Measurements from ENCODE around the gene GLIS1. TPM values are rescaled to one million over a fixed set of nuclear protein-coding genes. Genes with fewer than 3 reads are reported as not detected.

The GLIS1 gene
- total and polyA plus RNA-seq, 2 of the 8 experiments (the other 6 are each of a cell fraction or from before 2014, with no cell fraction given): 0.15 to 0.22 TPM

GRCh38 chr1:53705446-53706096 is 33.4 kb downstream of the GLIS1 start:
- no peak for DNase-seq (ENCODE audit: low read depth in 1 of 2, low spot score in 2 of 2)
- Histone ChIP-seq H2BK15ac (ENCODE audit: low read length) (no peak overlapping the region; the same call in 1 of the 2 replicates), H4K20me1 (replicated peaks in 1 of 2; ENCODE audit: control insufficient read depth in 1 of 2, insufficient read depth in 2 of 2, low read length in 2 of 2) (no peaks in the 10 kb centered on the region)
- no peak for TF ChIP-seq ATF3 (IDR thresholded peaks at IDR 0.05; ENCODE audit: insufficient read depth, low read depth, low read length)
- no peak for TF ChIP-seq GABPA (IDR thresholded peaks at IDR 0.05; ENCODE audit: borderline replicate concordance, insufficient read depth, low read length)
- TF ChIP-seq SIX5 (IDR thresholded peaks at IDR 0.05; ENCODE audit: low read depth, low read length): no peak
- TF ChIP-seq TCF12 (IDR thresholded peaks at IDR 0.05; ENCODE audit: low read depth, low read length): peak; percentile 64; the same call in 1 of the 2 replicates
- TF ChIP-seq E2F6 (IDR thresholded peaks at IDR 0.05): 0 out of 2 replicates have a peak, but pooled peaks have one; percentile 1
- TF ChIP-seq ASH2L (IDR thresholded peaks at IDR 0.05; ENCODE audit: low read length): no peak
- TF ChIP-seq CHD1 (IDR thresholded peaks at IDR 0.05; ENCODE audit: low read depth, low read length): no peak
- no peak for TF ChIP-seq BACH1 (IDR thresholded peaks at IDR 0.05; ENCODE audit: low read length)

More at GRCh38 chr1:53705446-53706096, 33.4 kb downstream of the GLIS1 start:
- Histone ChIP-seq H3K4me3 (ENCODE audit: extremely low read depth in 1 of 4, insufficient read depth in 2 of 4, low read depth in 3 of 4, low read length in 4 of 4) (peak overlapping the region in 2 of 4 experiments; percentile 10 to 26; a peak in 4 of 8 replicates), H4K5ac (ENCODE audit: insufficient read length, low read depth, low read length) (peak overlapping the region; percentile 41), H3K18ac (ENCODE audit: extremely low read depth, low read length) (peak overlapping the region; percentile 63; the same call in 1 of the 2 replicates), H3K4me2 (ENCODE audit: insufficient read depth in 1 of 2, low read depth in 2 of 2, low read length in 2 of 2) (peak overlapping the region; percentile 60 to 86), H3K56ac (replicated peaks; ENCODE audit: insufficient read length, low read depth, low read length) (no peak overlapping the region), H3K4ac (replicated peaks; ENCODE audit: insufficient read length, low read depth, low read length) (no peak overlapping the region), H3K27me3 (replicated peaks in 1 of 4; ENCODE audit: control insufficient read depth in 3 of 4, extremely low read depth in 1 of 4, insufficient read depth in 3 of 4, low read length in 3 of 4) (no peaks in the 10 kb centered on the region), H3K9ac (replicated peaks in 1 of 4; ENCODE audit: extremely low read depth in 1 of 4, low read depth in 3 of 4, low read length in 3 of 4) (no peak overlapping the region), H3K14ac (ENCODE audit: insufficient read length) (no peak overlapping the region), H2BK5ac (ENCODE audit: low read depth, low read length) (peak overlapping the region; percentile 46; the same call in 1 of the 2 replicates), H2BK20ac (ENCODE audit: low read length) (peak overlapping the region; percentile 91; the same call in 1 of the 2 replicates), H3K79me2 (ENCODE audit: control insufficient read depth in 1 of 2, insufficient read depth in 2 of 2, low read length in 2 of 2) (no peaks in the 10 kb centered on the region), H3K23me2 (ENCODE audit: low read depth, low read length) (no peaks in the 10 kb centered on the region; the same call in 1 of the 2 replicates), H4K91ac (replicated peaks; ENCODE audit: insufficient read length, low read length) (peak overlapping the region; percentile 71), H3K36me3 (ENCODE audit: control insufficient read depth in 2 of 4, insufficient read depth in 4 of 4, low read length in 3 of 4) (no peaks in the 10 kb centered on the region), H3K4me1 (replicated peaks in 1 of 4; ENCODE audit: control insufficient read depth in 3 of 4, insufficient read depth in 4 of 4, low read length in 3 of 4) (peaks cover 21 to 34% (median 29%) of the 10 kb centered on the region in 4 experiments), H2AK5ac (ENCODE audit: low read depth, low read length) (no peak overlapping the region), H4K8ac (ENCODE audit: extremely low read depth, insufficient read depth, low read length) (no peak overlapping the region), H2BK120ac (replicated peaks; ENCODE audit: low read depth, low read length) (no peak overlapping the region), H3K27ac (ENCODE audit: low read depth, low read length) (0 out of 2 replicates have a peak overlapping the region, but pooled peaks have one; percentile 20), H2BK12ac (ENCODE audit: low read depth, low read length) (no peak overlapping the region), H2AFZ (ENCODE audit: low read length) (no peak overlapping the region), H3K79me1 (ENCODE audit: low read depth, low read length) (no peaks in the 10 kb centered on the region), H3K23ac (ENCODE audit: insufficient read length) (no peak overlapping the region), H3K9me3 (ENCODE audit: insufficient read depth in 2 of 2, low read depth in 1 of 2, low read length in 1 of 2) (no peaks in the 10 kb centered on the region)
- CTCF ChIA-PET (ENCODE audit: partially characterized antibody): interaction anchor here (0.9 to 4.8 kb wide), 12 partner anchors 11 to 220 kb away, joined by 3 to 28 read pairs (median 3); no protein-coding TSS in a partner anchor
- FAIRE-seq: peak; percentile 73
- WGBS, 2 experiments (ENCODE audit: extremely low coverage in 1 of 2, insufficient coverage in 1 of 2, insufficient read length in 1 of 2, insufficient replicate concordance in 2 of 2, low coverage in 1 of 2, low lambda C conversion rate in 2 of 2, missing lambda C conversion rate in 1 of 2): 32% methylated on average over 7 of the region's 7 CpGs; no CpG with 5 or more reads in 1 of the 2 experiments
- POLR2A ChIA-PET (ENCODE audit: partially characterized antibody): interaction anchor here (0.7 to 1.4 kb wide), 4 partner anchors 8 to 11 kb away, joined by 3 read pairs; no protein-coding TSS in a partner anchor

All from H1 (cell line).